CD4-positive, alpha-beta T cell treated with Interleukin-21 for 1 hour (primary cell): Measurements from ENCODE around the gene BCDIN3D.
A peak's percentile ranks its signal among the peaks of the same experiment; 100 is the strongest.

Experiments used
- DNase-seq: peaks from one replicate; pipeline ENCODE4 v3.0.0-alpha.2; 2020

The BCDIN3D gene

GRCh38 chr12:49854976-49855375, 12.1 kb upstream of the BCDIN3D start:
- no peak for DNase-seq

DNA sequence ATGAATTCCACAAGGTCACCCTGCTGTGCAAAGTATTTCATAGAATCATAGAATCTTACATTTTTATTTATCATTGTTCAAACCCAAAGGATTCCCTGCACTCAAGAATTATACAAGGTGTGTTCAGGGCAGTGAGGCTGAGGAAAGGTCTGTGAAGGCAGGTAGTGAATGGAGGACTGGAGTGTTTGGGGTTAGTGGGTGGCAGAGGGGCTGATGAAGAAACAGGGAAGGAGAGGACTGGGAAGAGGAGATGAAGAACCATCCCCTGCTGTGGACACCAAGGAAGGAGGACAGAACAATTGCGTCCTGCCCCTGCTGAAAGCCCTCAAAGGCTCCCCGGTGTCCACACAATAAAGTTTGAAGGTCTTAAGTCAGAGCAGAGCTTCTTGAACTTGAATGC, 10.8 kb upstream of the BCDIN3D start:
- DNase-seq, result no peak

DNA sequence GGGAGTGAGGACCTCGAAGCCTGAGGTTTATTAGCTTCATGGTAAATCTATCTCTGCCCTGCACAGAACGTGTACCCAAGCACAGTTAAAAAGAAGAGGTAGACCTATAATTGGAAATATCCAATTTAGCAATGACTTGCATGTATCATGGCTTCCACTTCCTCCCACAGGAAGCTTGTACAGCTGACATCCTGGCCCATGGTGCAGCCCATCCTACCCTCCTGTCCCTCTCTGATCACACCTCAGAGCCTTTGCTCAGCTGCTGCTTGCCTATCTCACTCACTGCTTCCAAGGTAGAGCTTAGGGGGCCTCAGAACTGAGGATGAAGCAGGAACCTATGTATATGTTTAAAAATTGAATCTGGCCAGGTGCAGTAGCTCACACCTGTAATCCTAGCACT, 4.3 kb upstream of the BCDIN3D start:
- no peak for DNase-seq

- no peak for DNase-seq
Observed at GRCh38 chr12:49846032-49846431, 3.1 kb upstream of the BCDIN3D start.

- no peak for DNase-seq
Observed at GRCh38 chr12:49843876-49844437, 1.1 kb upstream of the BCDIN3D start.

DNA sequence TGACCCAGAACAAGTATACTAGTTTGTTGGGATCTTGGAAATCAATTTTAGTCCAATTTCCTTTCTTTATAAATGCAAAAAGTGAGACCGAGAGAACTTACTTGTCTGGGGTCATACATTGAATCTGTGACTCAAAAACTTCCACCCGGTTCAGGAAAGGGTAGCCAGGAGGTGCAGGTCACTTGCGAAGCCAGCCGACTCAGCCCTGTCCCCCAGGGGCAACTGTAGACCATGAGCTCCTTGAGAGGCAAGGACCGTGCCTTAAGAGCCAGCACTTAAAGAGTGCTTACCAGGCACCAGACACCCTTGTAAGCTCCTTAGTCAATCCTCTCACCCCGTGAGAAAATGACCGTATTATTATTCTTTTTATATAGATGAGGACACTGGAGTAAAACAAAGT, 505 bp upstream of the BCDIN3D start:
- DNase-seq, result no peak

DNA sequence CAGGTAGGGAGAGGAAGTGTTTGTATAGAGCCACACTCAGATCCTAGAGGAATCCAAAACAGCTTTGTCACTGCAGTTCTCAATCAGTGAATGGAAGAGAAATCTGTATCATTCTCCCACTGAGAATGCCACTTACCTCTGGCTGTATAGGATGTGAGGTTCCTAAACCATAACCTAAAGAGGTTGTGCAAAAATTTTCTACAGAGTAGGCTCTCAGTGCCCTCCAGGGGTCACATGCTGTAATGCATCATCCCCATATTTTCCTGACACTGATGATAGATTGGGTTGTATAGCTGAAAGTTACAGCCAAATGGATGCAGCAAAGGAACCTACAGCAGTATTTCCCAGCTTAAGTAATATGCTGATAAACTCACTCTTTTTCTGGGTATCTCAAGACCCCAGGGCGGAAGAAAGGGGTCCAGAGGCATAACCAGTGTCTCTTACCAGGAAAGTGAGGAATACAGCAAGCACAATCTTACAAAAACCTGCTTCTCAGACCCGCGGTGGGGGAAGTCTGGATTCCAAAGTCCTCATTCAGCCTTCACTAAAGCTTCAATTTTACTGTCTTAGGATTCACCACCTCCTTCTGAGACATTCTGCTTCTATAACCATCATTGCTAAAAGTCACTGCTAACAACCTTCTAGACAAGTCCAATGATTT, 3.8 kb downstream of the BCDIN3D start:
- DNase-seq, result peak; percentile 61

DNA sequence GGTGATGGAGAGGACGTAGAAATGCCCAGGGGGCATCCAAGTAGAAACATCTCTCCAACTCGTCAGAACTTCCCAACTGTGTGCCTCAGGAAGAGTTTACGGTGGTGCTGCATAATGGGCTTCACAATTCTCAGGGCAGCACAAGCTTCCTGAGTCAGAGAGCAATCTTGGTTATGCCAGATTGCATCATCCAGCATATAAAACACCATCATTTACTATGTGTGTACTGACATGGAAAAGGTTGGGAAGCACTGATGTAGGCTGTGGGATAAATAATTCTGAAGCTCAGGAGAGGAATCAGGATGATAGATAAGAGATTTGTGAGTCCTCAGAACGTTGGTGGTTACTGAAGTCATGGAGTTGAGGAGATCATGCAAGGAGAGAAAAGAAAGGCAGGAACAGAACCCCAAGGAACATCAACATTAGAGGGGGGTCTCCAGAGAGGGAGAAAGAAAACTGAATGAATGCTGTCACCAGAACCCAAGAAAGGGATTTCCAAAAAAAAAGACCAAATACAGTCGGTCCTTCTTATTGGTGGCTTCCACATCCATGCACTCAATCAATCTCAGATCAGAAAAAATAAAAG, 10.0 kb downstream of the BCDIN3D start:
- DNase-seq, result no peak

GRCh38 chr12:49831717-49832116, 11.2 kb downstream of the BCDIN3D start:
- no peak for DNase-seq

GRCh38 chr12:49828133-49829091, 14.5 kb downstream of the BCDIN3D start, which contains the start of gene NCKAP5L:
Gene NCKAP5L (minus strand): TSS chr12:49828413. CDS start chr12:49804044, 24,369 bp downstream.
- peak; percentile 96 for DNase-seq

GRCh38 chr12:49827401-49828099, 15.4 kb downstream of the BCDIN3D start:
- peak; percentile 59 for DNase-seq

DNA sequence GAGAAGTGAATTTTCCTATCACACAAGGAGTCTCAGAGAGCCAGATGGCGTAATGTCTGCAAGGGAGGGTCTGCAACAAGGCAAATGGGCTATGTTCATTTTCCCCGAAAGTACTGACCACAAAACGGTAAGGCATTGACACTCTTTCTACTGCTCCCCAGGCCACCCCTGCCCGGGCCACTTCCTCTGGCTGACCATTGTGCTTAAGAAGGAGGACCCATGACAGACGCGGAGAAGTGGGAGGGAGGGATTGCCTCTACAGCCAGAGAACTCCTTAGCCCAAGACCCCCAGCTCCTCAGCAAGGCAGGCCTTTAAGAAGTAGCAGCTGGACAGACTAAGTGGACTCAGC, 15.9 kb downstream of the BCDIN3D start:
- no peak for DNase-seq

DNA sequence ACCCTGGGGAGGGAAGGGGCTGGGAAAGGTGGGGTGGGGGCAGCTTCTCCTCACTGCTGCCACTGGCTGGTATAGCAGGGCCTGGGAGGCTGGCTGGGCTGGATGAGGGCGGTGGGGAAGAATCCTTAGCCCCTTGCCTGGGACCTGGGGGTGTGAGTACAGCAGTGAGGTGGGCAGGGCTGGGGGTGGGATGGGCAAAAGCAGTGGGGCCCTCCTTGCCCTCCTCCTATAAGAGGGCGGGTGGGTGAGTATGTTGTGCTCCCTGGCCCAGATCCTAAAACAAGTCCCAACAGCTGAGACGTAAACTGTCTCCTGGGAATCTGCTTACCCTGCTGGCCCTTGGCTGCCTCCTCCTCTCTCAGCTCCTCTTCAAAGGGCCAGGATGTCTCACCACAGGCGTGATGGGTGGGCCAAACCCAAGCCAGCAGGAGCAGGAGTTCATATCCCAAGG, 16.9 kb downstream of the BCDIN3D start:
- no peak for DNase-seq

GRCh38 chr12:49825360-49825970, 17.4 kb downstream of the BCDIN3D start:
- DNase-seq, result peak; percentile 5

- peak; percentile 12 for DNase-seq
Observed at GRCh38 chr12:49824895-49825294, 18.0 kb downstream of the BCDIN3D start.

GRCh38 chr12:49824416-49824815, 18.5 kb downstream of the BCDIN3D start:
- DNase-seq, result no peak

DNA sequence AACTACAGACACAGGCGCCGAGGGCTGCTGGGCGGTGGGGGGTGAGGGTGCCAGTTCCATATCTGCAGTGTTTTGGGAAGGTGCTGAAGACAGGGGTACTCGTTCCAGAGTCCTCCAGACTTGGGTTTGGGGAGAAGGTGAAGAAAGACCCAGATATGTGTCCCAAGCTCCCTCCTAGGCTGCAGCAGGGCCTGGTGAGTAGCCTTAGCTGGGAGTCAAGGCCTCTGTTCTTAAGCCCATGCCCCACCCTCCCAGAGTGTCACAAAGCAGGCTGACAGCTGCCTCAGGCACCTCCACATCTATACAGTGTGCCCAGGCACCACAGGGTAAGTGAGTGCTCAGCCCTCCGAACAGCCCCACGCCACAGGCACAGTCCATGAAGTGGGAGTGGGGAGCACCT, 19.0 kb downstream of the BCDIN3D start:
- no peak for DNase-seq

DNA sequence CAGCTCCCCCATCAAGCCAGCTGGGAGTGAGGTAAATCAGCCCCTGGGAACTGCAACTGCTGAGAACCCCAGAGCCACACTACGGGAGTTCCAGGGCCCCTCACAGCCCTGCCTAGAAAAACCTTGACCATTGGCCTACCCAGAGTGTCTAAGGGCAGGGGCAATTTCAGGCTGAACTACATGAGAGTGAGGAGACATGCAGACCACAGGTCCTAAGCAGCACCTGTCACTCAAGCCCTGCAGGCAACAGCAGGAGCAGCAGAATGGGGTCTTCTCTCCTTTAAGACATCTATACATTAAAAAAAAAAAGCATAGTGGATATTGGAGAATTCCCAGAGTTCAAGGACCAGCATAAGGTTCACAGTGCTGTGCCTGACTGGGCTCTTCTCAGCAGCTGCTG, 19.6 kb downstream of the BCDIN3D start:
- DNase-seq, result no peak

DNA sequence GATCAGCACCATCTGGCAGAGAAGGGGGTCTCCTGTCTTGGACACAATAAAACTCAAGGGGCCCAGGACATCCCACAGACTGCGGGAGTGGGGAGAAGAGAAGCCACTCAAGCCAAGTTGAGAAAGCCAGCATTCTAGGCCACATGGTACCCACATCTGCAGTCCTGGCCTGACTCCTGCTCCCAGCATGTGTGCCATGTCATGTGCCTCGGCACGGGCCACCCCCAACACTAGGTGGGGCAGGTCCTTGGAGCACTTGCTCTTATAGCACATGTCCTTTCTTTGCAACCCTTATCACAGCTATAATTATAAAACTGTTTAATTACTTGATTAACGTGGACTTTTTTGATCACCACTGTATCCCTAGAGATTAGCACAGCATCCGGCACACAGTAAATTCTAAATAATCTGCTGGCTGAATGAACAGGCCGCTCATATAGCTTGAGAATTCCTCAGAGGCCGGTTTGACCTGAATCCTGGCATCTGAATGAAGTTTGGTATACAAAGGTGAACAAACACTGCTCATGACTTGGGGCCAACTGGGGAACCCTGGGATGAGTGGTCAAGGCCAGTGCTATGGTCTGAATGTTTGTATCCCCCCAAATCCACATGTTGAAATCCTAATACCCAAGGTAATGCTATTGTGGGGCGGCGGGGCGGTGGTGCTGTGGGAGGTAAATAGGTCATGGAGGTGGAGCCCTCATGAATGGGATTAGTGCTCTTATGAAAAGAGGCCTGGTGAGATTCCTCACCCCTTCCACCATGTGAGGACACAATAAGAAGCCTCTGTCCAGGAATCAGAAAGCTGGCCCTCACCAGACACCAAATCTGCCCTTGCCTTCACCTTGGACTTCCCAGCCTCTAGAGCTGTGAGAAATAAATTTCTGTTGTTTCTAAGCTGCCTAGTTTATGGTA, 21.3 kb downstream of the BCDIN3D start:
- DNase-seq, result no peak

DNA sequence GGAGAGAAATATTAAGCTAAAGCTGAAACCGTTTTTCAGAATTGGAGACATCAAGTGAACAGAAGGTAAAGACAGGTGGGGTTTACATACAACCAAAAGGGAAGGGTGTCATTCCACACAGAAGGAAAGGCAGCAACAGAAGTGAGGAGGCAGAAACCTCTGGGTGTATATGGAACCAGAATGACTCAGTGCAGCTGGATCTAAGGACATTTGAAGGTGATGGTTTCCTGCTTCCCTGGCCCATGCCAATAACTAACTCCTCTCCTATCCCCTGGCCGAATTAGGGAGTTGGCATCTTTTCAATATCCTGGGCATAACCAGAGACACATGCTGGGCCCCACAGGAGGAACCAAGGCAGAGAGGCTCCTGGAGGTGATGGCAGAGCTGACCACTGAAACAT, 23.1 kb downstream of the BCDIN3D start:
- no peak for DNase-seq

DNA sequence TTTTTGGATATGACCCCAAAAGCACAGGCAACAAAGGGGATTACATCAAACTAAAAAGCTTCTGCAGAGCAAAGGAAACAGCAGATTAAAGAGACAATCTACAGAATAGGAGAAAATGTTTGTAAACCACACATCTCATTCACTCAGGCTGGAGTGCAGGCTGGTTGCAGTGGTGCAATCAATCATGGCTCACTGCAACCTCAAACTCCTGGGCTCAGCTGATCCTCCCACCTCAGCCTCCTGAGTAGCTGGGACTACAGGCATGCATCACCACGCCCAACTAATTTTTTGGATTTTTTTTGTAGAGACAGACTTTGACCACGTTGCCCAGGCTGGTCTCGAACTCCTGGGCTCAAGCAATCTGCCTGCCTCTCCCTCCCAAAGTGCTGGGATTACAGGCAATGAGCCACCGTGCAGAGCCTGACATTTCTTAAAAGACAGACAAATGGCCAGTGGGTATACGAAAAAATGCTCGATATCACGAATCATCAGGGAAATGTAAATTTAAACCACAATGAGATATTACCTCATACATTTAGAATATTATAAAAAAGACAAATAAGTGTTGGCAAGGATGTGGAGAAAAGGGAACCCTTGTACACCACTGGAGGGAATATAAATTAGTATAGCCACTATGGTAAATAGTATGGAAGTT, 24.5 kb downstream of the BCDIN3D start:
- no peak for DNase-seq
